HG03432 (cell line): ENCODE measurements around the gene MYBPHL.

Source experiments
- ATAC-seq: cut with Tn5 transposase; IDR thresholded peaks from one replicate; pipeline ENCODE4 v1.9.1; 2021; ENCODE audit warnings: mild to moderate bottlenecking, moderate library complexity; ENCODE audit not compliant: unreplicated experiment

Gene MYBPHL

GRCh38 chr1:109281680-109282496 is 24.9 kb downstream of the MYBPHL start:
- ATAC-seq, result no peak

- ATAC-seq, result no peak
Measured at GRCh38 chr1:109280862-109281261, 25.9 kb downstream of the MYBPHL start.

- ATAC-seq, result no peak
Measured at GRCh38 chr1:109279615-109280278, 27.1 kb downstream of the MYBPHL start.

- peak; percentile 84 for ATAC-seq
Measured at GRCh38 chr1:109277434-109278204, 29.2 kb downstream of the MYBPHL start.

GRCh38 chr1:109275706-109276345 is 31.0 kb downstream of the MYBPHL start:
- ATAC-seq, result no peak

GRCh38 chr1:109274533-109275476 is 32.0 kb downstream of the MYBPHL start:
- no peak for ATAC-seq

GRCh38 chr1:109273570-109274288 is 33.1 kb downstream of the MYBPHL start:
- ATAC-seq, result no peak

GRCh38 chr1:109272831-109273547 is 33.8 kb downstream of the MYBPHL start:
- ATAC-seq, result no peak

- no peak for ATAC-seq
Measured at GRCh38 chr1:109272021-109272799, 34.6 kb downstream of the MYBPHL start.

GRCh38 chr1:109271458-109271857 is 35.4 kb downstream of the MYBPHL start:
- ATAC-seq, result no peak

- ATAC-seq, result no peak
Measured at GRCh38 chr1:109270623-109271317, 36.0 kb downstream of the MYBPHL start.

- ATAC-seq, result no peak
Measured at GRCh38 chr1:109269981-109270622, 36.7 kb downstream of the MYBPHL start.

- no peak for ATAC-seq
Measured at GRCh38 chr1:109269212-109269980, 37.4 kb downstream of the MYBPHL start.

GRCh38 chr1:109268431-109269211 is 38.2 kb downstream of the MYBPHL start:
- ATAC-seq, result no peak

GRCh38 chr1:109267743-109268300 is 39.0 kb downstream of the MYBPHL start:
- ATAC-seq, result no peak
